GM21576 (cell line): ENCODE data around the gene SYN1.
"Not testable (repeated sequence)": the region's sequence is repeated elsewhere in the genome, so short reads cannot be mapped to it uniquely, and the experiment has no call there.

ENCODE experiments used
- ATAC-seq: cut with Tn5 transposase; IDR thresholded peaks from one replicate; pipeline ENCODE4 v1.9.1; 2021; ENCODE audit warnings: mild to moderate bottlenecking, moderate library complexity; ENCODE audit not compliant: unreplicated experiment

Gene SYN1

DNA sequence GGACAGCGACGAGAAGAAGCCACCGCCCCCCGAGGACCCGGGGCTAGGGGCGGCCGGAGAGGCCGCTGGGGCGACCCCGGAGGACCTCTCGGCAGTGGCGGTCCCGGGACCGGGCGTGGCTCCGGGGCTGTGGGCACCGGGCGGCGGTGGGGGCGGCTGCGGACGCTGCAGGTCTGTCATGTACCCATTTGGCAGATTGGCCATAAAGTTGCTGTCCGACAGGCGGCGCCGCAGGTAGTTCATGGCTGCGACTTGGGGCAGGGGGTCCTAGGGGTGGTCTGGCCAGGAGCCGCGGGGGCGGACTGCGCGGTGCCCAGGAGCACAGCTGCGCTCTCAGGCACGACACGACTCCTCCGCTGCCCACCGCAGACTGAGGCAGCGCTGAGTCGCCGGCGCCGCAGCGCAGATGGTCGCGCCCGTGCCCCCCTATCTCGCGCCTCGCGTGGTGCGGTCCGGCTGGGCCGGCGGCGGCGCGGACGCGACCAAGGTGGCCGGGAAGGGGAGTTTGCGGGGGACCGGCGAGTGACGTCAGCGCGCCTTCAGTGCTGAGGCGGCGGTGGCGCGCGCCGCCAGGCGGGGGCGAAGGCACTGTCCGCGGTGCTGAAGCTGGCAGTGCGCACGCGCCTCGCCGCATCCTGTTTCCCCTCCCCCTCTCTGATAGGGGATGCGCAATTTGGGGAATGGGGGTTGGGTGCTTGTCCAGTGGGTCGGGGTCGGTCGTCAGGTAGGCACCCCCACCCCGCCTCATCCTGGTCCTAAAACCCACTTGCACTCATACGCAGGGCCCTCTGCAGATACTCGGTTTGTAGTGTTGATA lies at the start of gene SYN1:
Gene SYN1 (minus strand): TSS at position 372 of the 817 bp plus-strand sequence. CDS start 129 bp downstream, at position 243.
- ATAC-seq = peak; percentile 62

- not testable (repeated sequence) for ATAC-seq
Measured at GRCh38 chrX:47665797-47666196, 46.1 kb upstream of the SYN1 start.

- no peak for ATAC-seq
Measured at GRCh38 chrX:47664737-47665136, 45.1 kb upstream of the SYN1 start.

GRCh38 chrX:47662144-47662657 lies 42.5 kb upstream of the SYN1 start:
- ATAC-seq = no peak

GRCh38 chrX:47661539-47661938 lies 41.9 kb upstream of the SYN1 start:
- ATAC-seq = no peak

GRCh38 chrX:47659421-47659726 lies 39.7 kb upstream of the SYN1 start:
- no peak for ATAC-seq

DNA sequence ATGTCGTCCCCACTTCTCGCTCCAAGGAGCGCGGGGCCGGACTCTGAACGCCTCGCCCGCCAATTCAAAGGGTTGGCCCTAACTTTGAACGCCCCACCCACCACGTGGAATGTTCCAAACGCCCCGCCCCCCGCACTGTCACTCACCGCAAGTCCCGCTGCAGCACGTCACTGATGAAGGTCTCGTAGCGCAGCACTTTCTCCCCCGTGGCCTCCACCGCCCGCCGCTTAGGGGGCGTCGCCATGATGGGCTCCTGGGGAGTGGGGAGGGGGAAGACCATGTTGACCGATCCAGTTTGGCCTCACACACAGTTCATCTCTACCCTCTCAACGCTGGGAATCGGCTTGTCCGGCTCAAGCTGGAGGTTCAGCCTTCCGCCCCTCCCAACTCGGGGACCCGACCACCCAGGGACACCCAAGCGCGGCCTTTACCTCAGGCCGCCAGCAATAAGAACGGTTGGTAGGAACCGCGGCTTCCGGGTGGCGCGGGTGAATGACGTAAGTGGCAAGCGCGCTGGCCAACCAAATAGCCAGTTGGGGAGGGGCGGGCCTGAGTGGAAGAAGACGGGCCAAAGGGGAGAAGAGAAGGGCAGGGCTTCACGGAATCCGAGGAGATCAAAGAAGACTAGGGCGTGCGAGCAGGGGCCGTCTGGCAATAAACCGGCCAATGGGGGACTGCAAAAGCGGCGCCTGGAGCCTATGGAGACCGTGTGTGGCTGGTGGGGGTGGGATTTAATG lies 39.2 kb upstream of the SYN1 start, which contains the start of gene UXT:
Gene UXT (minus strand): TSS at position 497 of the 737 bp plus-strand sequence. CDS start 253 bp downstream, at position 244.
- peak; percentile 76 for ATAC-seq

DNA sequence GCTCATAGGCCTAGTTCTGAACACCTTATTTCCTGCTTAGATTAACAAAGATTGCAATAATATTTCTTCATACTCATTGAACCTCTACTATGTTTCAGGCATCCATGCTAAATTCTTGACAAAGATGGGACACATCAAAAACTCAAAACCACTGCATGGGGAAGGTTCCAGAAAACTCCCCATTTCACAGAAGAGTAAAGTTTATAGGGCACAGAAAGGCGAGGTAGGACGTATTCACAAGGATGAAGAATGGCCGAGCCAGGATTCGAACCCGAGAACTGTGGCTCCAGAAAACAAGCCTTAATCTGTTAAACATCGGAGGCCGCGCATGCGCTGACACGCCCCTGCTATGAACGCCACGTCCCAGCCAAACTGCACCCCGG lies 38.6 kb upstream of the SYN1 start:
- no peak for ATAC-seq

GRCh38 chrX:47651043-47651905 lies 31.6 kb upstream of the SYN1 start:
- no peak for ATAC-seq

- ATAC-seq = peak; percentile 81
Measured at GRCh38 chrX:47650164-47651042, 30.7 kb upstream of the SYN1 start, which contains the start of gene ELK1. Gene ELK1, minus strand, starts transcription at chrX:47650563. Its CDS starts 9,122 bp downstream, at chrX:47641441.

DNA sequence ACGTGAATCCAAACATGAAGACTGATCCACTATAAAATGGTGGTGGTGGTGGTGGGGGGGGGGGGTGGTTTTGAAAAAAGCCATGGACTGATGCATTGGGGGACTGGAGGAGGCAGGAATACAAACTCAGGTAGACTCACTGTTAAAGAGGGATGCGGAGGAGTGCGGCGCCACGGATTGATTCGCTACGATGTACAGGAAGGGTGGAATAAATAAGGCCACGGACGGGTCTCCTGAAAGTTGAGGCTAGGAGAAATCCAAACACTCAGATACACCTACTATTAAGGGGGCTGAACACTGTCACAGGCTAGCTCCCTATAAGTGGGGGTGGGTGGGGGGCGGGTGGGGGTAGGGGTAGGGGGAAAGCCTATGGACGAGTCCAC lies 30.1 kb upstream of the SYN1 start:
- ATAC-seq = no peak

- ATAC-seq = no peak
Measured at GRCh38 chrX:47649271-47649670, 29.6 kb upstream of the SYN1 start.

DNA sequence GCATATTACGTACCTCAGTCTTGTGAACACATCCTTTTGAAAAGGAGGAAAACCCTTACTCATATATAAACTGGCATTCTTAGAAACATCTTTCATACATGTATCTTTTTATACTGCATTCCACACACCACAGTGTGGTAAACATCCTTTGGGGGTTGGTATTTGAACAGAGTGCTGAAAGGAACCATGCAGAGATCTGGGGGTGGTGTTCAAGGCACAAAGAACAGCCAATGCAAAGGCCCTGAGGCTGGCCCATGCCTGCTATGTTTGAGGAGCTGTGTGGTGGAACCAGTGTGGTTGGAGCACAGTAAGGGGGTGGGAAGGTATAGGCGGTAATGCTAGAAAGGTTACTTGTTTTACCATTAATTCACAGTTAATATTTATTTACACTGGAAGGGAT lies 28.7 kb upstream of the SYN1 start:
- no peak for ATAC-seq

GRCh38 chrX:47646636-47647035 lies 27.0 kb upstream of the SYN1 start:
- no peak for ATAC-seq

- ATAC-seq = no peak
Measured at GRCh38 chrX:47645530-47645929, 25.9 kb upstream of the SYN1 start.

DNA sequence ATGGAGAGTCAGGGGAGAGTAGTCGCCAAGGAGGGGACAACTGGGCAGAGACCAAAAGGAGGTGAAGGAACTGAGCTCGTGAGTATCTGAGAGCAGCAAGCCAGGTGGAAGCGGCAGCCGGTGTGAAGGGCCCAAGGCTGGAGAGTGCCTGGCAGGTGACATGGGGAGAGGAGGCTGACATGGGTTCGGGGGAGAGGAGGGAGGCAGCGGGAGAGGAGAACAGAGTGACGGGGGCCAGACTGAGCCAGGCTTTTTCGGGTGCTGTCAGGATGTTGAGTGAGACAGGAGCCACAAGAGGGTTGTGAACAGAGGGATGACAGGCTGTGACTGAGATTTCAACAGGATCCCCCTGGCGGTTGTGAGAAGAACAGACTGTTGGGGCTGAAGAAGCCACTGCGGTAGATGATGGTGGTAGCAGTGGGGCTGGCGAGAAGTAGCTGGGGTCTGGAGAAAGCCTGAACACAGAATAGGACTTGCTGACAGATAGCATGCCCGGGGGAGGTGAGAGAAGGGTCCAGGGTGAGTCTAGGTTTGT lies 25.0 kb upstream of the SYN1 start:
- no peak for ATAC-seq

DNA sequence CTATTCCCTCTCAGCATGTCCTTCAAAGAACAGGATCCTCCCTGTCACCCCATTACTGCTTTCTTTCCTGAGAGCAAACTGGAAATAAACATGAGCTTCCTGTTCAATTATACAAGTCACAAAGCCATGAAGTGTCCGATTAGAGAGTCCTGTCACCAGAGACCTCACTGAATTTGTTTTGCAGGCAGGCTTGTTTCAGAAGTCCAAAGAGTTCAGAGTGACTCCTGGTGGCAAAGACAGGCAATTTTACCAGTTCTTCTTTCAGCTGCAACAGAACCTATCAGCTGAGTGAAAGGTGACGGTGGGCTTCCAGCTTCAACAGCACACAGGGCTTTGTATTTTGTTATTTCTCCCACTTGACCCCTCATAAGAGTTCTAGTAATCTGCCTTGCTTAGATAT lies 24.3 kb upstream of the SYN1 start:
- no peak for ATAC-seq

GRCh38 chrX:47638816-47639215 lies 19.2 kb upstream of the SYN1 start:
- no peak for ATAC-seq

DNA sequence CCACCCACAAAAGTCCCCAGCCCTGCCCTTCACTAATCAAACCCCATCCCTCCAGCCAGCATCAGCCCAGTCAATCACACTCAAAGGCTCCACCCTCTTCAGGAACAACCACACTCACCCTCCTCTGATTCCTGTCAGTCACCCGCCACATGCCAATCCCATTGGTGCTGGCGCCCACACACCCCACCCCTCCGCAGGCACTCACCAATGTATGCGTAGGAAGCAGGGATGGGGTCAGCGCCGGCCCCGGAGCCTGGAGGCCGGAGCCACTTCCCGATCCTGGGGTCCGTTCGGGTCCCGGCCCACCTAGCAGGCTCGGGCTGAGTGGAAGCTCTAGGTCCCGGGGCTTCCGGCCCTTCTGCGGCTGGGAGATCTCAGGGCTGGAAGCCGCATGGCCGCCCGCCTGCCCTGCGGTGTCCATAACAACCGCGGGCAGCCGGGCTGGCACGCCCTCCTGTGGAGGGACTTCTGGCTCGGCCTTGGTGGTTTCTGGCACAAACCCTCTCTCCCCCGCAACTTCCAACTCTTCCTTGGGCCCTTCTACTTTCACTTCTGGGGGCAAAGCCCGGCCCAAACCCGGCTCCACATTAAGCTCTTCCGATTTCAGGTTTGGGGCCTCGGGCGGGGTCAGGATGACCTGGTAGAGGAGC lies 18.0 kb upstream of the SYN1 start:
- no peak for ATAC-seq
